Cardiac fibroblast (primary cell): ENCODE data around the gene ZNF80.

Source experiments
- DNase-seq, 2 donors: peaks; one replicate each; pipeline versions ENCODE4 v3.0.0 to v3.0.0-alpha.2; 2010; ENCODE audit warnings: low read depth in 2 of 2
- H3K4me3 ChIP-seq, 2 donors: replicated peaks in 1 of 2; 1 replicate in 1 of 2; 2 replicates in 1 of 2; pipeline ENCODE4 v1.5.1; 2011; ENCODE audit warnings: low read depth in 2 of 2, low read length in 2 of 2, mild to moderate bottlenecking in 2 of 2, moderate library complexity in 1 of 2
- TF ChIP-seq, protein P1 (sequence below): IDR thresholded peaks from one replicate; pipeline ENCODE4 v1.5.1; 2011; ENCODE audit warnings: low read depth, mild to moderate bottlenecking, low read length, inconsistent platforms

ZNF80 gene

DNA sequence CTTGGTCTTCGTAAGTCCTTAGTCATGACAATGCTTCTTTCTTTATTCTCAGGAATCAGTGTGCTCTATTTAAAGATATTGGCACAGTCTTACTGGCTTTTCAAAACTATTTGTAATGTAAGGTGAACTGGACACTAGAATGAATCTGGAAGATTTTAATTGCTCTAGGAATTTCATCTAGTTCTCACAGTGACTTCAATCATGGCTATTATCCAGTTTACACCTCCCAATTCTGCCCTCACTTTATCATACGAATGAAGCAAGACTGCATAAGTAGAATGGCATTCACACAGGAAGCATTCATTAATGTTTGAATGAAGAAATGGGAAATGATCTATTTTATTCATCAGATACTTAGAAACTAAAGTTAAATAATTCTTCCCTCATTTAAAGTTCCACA is 31.8 kb downstream of the ZNF80 start:
- TF ChIP-seq, protein P1, sequence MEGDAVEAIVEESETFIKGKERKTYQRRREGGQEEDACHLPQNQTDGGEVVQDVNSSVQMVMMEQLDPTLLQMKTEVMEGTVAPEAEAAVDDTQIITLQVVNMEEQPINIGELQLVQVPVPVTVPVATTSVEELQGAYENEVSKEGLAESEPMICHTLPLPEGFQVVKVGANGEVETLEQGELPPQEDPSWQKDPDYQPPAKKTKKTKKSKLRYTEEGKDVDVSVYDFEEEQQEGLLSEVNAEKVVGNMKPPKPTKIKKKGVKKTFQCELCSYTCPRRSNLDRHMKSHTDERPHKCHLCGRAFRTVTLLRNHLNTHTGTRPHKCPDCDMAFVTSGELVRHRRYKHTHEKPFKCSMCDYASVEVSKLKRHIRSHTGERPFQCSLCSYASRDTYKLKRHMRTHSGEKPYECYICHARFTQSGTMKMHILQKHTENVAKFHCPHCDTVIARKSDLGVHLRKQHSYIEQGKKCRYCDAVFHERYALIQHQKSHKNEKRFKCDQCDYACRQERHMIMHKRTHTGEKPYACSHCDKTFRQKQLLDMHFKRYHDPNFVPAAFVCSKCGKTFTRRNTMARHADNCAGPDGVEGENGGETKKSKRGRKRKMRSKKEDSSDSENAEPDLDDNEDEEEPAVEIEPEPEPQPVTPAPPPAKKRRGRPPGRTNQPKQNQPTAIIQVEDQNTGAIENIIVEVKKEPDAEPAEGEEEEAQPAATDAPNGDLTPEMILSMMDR: no peak
- H3K4me3 ChIP-seq: no peak overlapping the region
- peak in 1 of 2 donors; percentile 45 for DNase-seq

DNA sequence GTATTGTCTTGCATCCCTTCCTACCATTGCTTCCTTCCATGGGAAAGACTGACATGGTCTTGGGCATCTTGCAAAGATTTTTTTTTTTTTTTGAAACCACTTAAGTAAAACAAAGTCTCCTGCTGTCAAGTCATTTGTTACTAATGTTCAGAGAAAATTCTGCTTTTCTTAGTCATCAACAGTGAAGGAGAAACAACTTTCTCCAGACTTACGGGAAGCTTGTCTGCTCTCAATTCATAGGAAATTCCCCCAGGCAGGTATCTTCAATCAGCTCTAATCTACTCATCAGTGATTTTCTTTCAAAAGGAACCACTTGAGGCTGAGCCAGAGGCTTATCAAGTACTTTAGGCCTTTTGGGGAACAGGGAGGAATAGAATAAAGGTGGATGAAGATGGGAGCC is 42.6 kb downstream of the ZNF80 start:
- TF ChIP-seq, protein P1: no peak
- H3K4me3 ChIP-seq: no peak overlapping the region
- DNase-seq: peak in 1 of 2 donors; percentile 18

DNA sequence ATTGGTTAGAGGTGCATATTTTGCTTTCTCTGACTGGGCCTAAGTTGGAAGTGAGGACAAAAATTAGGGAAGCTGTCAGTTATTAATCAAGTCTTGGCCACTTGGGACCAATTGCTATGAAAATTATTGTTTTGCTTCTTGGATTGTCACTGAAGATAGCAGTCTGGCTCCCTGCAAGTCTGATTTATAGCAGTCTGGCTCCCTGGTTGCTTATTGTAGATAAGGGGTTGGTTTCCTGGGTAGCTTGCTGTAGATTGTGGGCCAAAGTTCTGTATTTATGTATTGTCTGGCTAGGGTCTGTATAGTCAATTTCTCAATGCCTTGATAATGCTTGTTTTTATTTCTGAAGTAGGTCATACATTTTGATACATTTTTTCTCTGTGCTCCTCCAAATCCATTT is 45.2 kb downstream of the ZNF80 start:
- TF ChIP-seq, protein P1: no peak
- no peak overlapping the region for H3K4me3 ChIP-seq
- DNase-seq: no peak

DNA sequence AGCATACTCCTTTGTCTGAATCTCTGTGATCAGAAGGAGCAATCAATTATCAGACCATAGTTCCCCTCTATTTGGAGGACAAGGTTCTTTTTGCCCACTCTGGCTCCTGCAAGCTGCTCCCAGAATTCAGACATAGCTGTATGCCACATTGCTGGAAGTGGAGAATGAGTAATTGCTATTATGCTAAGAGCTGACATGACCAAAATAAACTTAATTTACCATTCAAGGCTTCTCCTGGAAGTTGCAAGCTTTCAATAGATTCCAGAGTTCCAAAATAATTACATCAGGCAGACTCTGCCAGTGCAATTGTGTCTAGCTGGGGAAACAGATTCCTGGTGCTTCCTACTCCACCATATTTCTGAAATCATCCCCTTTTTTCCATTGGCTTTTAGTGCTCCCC is 50.9 kb downstream of the ZNF80 start:
- TF ChIP-seq, protein P1: no peak
- H3K4me3 ChIP-seq: no peak overlapping the region
- DNase-seq: no peak
